HepG2 (cell line): ENCODE measurements around the gene OIT3.
"Not testable (repeated sequence)": the region's sequence is repeated elsewhere in the genome, so short reads cannot be mapped to it uniquely, and the experiment has no call there.

Experiments
- FOXA3 ChIP-seq: IDR thresholded peaks from 2 replicates; pipeline ENCODE4 v1.6.1; 2016; ENCODE audit warnings: missing genetic modification reagents, missing compliant biosample characterization
- MYC ChIP-seq: sonication (generic); formaldehyde crosslinking; IDR thresholded peaks from 2 replicates; pipeline ENCODE4 v1.9.0; 2021; ENCODE audit warnings: missing genetic modification reagents, borderline replicate concordance
- MYNN ChIP-seq: sonication (generic); formaldehyde crosslinking; IDR thresholded peaks from 2 replicates; pipeline ENCODE4 v1.4.0; 2020; ENCODE audit warnings: mild to moderate bottlenecking, low read depth, missing genetic modification reagents
- PRDM10 ChIP-seq: sonication (generic); formaldehyde crosslinking; IDR thresholded peaks from 2 replicates; pipeline ENCODE4 v1.4.0; 2020; ENCODE audit warnings: low read depth, missing genetic modification reagents
- THAP9 ChIP-seq: sonication (generic); formaldehyde crosslinking; IDR thresholded peaks from 2 replicates; pipeline ENCODE4; 2020; ENCODE audit warnings: missing genetic modification reagents, mild to moderate bottlenecking, borderline replicate concordance
- TOPORS ChIP-seq: sonication (generic); formaldehyde crosslinking; IDR thresholded peaks from 2 replicates; pipeline ENCODE4 v1.8.0; 2023; ENCODE audit warnings: mild to moderate bottlenecking, missing genetic modification reagents
- ZNF292 ChIP-seq: sonication (generic); formaldehyde crosslinking; IDR thresholded peaks from 2 replicates; pipeline ENCODE4 v1.8.1; 2022; ENCODE audit warnings: mild to moderate bottlenecking, low read depth, missing genetic modification reagents, borderline replicate concordance

DNA sequence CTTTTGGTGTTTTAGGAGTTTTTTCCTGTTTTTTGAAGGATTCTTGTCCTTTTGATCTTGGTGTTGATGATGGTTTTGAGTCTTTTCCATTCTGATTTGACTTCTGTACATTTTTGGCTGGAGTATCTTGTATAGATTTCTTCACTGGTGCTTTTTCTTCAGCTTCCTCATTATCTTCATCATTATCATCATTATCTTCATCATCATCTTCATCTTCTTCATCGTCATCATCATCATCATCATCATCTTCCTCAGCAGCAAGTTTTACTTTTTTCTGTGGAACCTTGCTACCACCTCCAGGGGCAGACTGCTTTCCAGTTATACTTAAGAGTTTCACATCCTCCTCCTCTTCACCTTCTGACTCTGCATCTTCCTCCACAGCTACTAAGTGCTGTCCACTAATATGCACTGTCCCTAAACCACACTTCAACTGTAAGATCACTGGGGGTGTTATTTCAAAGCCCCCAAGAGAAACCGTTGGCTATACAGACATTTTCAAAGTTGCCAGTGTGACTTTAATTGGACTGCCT, 24.3 kb downstream of the OIT3 start:
- TF ChIP-seq MYNN (CRISPR knock-in tag); FOXA3 (CRISPR knock-in tag); PRDM10 (CRISPR knock-in tag); MYC (CRISPR knock-in tag); TOPORS (CRISPR knock-in tag); ZNF292; THAP9: not testable (repeated sequence)
